ENCODE data around the gene ZNF579. TPM values are rescaled to one million over a fixed set of nuclear protein-coding genes. Genes with fewer than 3 reads are reported as not detected.

ZNF579 gene
- total RNA-seq, 2 donors from 2014 or later = 2.4 to 3.9 TPM

- H3K27ac ChIP-seq = no peak overlapping the region
- no peak overlapping the region for H3K4me3 ChIP-seq
- H3K9me3 ChIP-seq = no peaks in the 10 kb centered on the region
- no peaks in the 10 kb centered on the region for H3K4me1 ChIP-seq (ENCODE audit: control insufficient read depth in 1 of 2, low read depth in 2 of 2)
- DNase-seq (ENCODE audit: low spot score) = no peak
- H3K36me3 ChIP-seq = peaks cover 32% of the 10 kb centered on the region
- no peak for ATAC-seq (ENCODE audit: insufficient number of reproducible peaks, low FRiP score, low read depth)
- TF ChIP-seq CTCF (IDR thresholded peaks at IDR 0.05) = no peak
- H3K27me3 ChIP-seq (replicated peaks; ENCODE audit: insufficient read depth) = no peaks in the 10 kb centered on the region
Observed at GRCh38 chr19:55616395-55616875, 35.8 kb upstream of the ZNF579 start.

- no peak for ATAC-seq (ENCODE audit: insufficient number of reproducible peaks, low FRiP score, low read depth)
- no peak for DNase-seq (ENCODE audit: low spot score)
- no peak overlapping the region for H3K27ac ChIP-seq
- H3K27me3 ChIP-seq (replicated peaks; ENCODE audit: insufficient read depth) = no peaks in the 10 kb centered on the region
- H3K36me3 ChIP-seq = peaks cover 32% of the 10 kb centered on the region
- H3K9me3 ChIP-seq = no peaks in the 10 kb centered on the region
- no peaks in the 10 kb centered on the region for H3K4me1 ChIP-seq (ENCODE audit: control insufficient read depth in 1 of 2, low read depth in 2 of 2)
- TF ChIP-seq CTCF (IDR thresholded peaks at IDR 0.05) = no peak
- H3K4me3 ChIP-seq = no peak overlapping the region
Observed at GRCh38 chr19:55615543-55616394, 35.1 kb upstream of the ZNF579 start.

GRCh38 chr19:55614711-55615542 lies 34.3 kb upstream of the ZNF579 start:
- H3K27ac ChIP-seq = no peak overlapping the region
- no peak for TF ChIP-seq CTCF (IDR thresholded peaks at IDR 0.05)
- DNase-seq (ENCODE audit: low spot score) (no peak), ATAC-seq (ENCODE audit: insufficient number of reproducible peaks, low FRiP score, low read depth) (no peak)
- no peak overlapping the region for H3K4me3 ChIP-seq
- H3K4me1 ChIP-seq (ENCODE audit: control insufficient read depth in 1 of 2, low read depth in 2 of 2) = no peaks in the 10 kb centered on the region
- peaks cover 34% of the 10 kb centered on the region for H3K36me3 ChIP-seq
- no peaks in the 10 kb centered on the region for H3K27me3 ChIP-seq (replicated peaks; ENCODE audit: insufficient read depth)
- H3K9me3 ChIP-seq = no peaks in the 10 kb centered on the region

- Histone ChIP-seq H3K4me1 (ENCODE audit: control insufficient read depth in 1 of 2, low read depth in 2 of 2) (no peaks in the 10 kb centered on the region), H3K9me3 (no peaks in the 10 kb centered on the region), H3K4me3 (no peak overlapping the region), H3K27me3 (replicated peaks; ENCODE audit: insufficient read depth) (no peaks in the 10 kb centered on the region), H3K27ac (no peak overlapping the region), H3K36me3 (peaks cover 40% of the 10 kb centered on the region)
- no peak for ATAC-seq (ENCODE audit: insufficient number of reproducible peaks, low FRiP score, low read depth)
- TF ChIP-seq CTCF (IDR thresholded peaks at IDR 0.05) = no peak
- no peak for DNase-seq (ENCODE audit: low spot score)
Observed at GRCh38 chr19:55613930-55614710, 33.5 kb upstream of the ZNF579 start.
